HG03097 (cell line): Measurements from ENCODE around the gene KCND3.
"Not testable (repeated sequence)": the region's sequence is repeated elsewhere in the genome, so short reads cannot be mapped to it uniquely, and the experiment has no call there.

Experiments used
- ATAC-seq: cut with Tn5 transposase; IDR thresholded peaks from one replicate; pipeline ENCODE4 v1.9.1; 2021; ENCODE audit not compliant: unreplicated experiment, low FRiP score

KCND3 gene

DNA sequence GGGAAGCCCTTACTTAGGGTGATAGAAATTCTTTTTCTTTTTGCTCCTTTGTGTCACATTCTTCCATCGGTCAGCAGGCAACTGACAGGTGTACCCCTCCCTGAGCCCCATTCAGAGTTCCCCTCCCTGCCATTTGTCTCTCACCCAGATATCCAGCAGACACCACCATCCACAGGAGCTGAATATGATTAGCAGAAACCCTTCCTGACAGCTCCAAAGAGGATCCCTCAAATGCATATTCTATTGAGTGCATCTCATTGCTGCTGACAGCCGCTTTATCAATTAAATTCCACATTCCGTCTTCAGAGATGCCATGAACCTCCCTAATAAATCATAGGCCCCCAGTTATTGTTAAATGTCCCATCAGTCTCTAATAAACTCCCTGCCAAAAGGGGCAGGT is 239.8 kb downstream of the KCND3 start:
- no peak for ATAC-seq

DNA sequence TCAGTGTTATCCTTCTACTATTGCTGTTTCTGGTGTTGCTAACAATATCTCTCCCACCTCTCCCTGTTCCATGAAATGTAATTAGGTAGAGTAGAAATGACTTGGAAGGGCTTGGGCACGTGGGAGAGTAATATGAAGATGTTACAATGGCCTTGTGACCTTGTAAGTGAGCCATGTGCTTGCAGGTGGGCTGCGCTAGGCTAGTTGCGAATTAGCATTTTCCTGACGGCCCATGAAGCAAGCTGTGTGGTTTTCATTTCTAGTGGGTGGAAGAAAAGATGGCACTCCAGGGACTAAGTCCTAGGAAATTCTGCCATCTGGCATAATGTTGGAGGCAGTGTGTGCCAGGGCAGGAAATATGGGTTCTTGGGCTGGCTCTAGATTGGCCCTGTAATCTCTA is 241.5 kb downstream of the KCND3 start:
- ATAC-seq = no peak

DNA sequence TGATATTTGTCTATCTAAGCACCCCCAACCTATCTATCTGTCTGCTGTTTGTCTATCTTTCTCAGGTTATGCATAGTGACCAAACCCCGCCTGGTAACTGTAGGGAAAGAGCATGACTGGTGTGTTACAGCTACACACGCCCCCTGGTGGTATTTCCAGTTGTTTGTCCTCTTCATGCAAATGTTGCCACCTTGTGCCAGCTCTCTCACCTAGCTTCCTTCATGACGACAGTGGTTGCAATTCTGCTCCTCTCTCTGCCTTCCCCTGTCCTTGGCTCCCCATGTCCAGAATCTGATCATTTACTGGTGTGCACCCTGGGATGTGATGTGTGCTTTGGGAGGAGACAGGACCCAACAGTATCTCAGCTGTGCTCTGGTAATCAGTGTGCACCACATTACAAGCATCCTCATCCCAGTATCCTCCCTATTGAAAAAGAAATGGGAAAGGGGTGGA is 242.2 kb downstream of the KCND3 start:
- ATAC-seq = no peak

DNA sequence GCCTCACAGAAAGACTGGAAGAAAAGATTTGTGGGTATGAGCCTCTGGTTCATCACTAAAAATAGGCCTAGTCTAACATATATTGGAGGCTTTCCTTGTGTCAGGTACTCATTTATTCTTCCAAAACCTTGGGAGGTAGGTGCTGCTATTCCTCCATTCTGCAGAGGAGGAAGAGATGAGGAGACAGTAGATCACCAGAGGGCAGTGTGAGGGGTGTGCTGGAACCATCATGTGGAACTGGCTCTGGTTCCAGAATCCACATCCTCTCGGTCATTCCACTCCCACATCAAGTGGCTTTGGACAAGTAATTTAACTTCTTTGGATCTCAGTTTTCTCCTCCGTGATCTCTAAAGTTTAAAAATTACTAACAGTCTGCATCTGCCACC is 242.9 kb downstream of the KCND3 start:
- ATAC-seq = no peak

DNA sequence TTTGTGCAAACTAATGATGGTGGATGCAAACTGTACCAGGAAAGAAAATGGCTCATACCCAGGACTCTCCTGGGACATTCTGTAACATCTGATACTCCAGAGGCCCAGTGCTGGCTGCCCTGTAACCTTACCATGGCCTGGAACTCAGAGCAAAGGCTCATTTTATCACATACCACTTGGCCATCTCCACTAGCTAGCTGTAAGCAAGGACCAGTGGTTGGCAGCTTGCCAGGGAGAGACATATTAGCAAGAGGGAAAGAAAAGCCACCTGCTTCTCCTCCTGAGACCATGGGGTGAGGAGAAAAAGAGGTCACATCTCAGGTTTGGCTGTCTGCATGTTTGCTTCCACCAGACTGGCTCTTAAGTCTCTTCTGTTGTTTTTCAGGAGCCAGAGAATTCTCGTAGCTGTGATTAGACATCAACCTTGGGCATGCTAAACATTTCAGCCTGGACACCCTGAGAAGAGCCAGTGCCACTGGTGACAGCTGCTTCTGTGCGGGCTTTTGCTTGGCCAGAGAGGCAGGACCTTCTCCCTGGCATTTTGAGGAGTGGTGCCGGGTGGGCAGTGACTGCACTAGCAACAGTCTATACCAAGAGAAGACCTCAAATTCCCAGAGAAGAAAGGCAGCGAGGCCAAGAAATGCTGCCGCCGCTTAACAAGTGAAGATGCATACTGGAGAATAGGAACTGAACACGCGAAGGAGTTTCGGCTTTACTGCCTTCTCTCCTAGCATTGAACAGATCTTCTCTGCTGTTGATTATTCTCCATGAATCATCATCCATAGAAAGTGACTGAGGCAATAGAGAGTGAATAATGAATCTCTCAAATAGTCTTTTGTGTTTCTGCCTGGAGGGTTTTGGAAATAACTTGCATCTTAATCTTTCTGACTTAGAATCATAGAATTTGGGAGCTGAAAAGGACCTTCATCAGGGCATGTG is 243.5 kb downstream of the KCND3 start:
- ATAC-seq = no peak

DNA sequence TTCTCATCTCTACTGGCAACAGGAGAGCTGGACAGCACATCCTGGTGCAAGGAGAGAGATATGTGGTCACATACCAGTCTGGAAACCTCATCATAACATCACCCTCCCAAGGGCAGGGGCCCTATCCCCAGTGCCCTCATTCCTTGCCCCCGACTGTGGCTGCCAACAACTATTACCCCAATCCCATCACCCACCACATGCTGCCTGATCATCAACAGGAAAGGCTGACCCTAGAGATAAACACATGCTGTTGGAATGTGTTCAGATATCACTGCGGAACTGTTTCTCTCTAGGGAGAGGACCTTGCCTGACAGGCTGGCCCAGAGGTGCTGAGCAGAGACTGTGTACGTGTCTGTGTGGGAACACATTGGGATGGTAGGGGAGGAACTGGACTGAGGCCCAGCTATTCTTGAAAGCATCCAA is 245.8 kb downstream of the KCND3 start:
- no peak for ATAC-seq

DNA sequence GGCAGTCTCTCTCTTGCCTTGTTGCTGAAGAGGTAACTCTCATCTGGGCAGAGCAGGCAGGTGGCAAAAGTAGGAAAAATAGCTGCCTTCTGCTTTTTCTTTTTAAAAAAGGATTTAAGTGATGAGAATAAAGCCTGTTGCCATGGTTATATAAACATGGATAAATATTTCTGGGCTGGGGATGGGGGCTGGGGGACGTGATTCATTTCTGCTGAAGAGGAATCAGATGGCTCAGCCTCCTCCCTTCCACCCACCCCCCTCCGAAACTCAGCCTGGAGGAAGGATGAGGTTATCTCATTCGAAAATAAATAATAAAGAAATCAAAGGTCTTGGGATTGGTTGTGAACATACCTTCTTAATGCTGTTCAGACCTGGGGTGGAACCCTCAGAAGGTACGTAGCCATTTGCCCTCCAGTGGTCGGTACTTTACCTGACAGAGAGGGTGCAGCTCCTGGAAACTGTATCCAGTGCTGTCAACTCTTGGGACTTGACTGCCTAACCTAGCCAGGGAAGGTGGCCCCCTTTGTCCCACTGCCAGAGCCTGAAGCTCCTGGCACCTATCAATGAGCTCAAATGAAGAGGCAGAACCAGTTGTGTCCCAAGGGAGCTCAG is 246.4 kb downstream of the KCND3 start:
- no peak for ATAC-seq

DNA sequence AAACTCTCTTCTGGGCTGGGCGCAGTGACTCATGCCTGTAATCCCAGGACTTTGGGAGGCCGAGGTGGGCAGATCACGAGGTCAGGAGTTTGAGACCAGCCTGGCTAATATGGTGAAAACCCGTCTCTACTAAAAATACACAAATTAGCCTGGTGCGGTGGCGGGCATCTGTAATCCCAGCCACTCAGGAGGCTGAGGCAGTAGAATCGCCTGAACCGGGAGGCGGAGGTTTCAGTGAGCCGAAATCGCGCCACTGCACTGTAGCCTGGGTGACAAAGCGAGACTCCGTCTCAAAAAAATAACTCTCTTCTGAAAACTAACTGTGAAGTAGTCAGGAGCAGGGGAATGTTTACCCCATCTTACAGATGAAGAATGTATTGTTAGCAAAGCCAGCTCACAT is 247.2 kb downstream of the KCND3 start:
- not testable (repeated sequence) for ATAC-seq

DNA sequence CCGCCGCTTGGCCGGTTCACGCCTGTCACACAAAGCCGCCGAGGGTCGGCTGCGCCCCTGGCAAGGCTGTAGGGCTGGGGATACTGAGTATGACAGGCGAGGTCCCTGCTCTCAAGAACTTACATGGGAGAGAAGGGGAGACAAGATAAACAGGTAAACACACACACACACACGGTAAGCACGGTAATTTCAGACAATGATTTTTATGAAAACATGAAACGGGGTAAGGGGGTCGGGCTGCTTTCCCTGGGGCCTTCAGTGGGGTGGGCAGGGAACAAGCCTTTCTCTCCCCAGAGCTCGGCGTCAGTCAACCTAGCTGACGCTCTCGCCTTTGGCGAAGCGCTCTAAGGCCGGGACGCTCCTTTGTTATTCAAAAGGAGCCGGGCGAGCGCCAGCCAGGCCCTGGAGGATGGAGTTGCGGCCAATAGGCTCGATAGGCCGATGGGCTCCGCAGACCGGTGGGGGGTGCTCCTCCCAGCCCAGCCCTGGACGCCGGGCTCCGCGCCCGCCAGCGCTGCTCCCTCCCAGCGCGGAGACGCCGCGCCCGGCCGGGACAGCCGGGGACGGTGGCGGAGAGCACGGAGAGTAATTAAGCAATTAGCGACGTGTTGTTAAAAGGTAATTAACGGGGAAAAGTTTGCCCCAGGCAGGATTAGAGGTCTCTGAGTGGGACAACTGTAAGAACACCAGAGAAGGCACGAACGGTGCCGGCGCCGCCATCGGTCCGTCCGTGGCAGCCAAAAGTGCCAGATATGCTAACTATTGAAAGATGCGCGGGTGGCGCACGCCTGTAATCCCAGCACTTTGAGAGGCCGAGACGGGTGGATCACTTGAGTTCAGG is 249.3 kb downstream of the KCND3 start:
- ATAC-seq = no peak

DNA sequence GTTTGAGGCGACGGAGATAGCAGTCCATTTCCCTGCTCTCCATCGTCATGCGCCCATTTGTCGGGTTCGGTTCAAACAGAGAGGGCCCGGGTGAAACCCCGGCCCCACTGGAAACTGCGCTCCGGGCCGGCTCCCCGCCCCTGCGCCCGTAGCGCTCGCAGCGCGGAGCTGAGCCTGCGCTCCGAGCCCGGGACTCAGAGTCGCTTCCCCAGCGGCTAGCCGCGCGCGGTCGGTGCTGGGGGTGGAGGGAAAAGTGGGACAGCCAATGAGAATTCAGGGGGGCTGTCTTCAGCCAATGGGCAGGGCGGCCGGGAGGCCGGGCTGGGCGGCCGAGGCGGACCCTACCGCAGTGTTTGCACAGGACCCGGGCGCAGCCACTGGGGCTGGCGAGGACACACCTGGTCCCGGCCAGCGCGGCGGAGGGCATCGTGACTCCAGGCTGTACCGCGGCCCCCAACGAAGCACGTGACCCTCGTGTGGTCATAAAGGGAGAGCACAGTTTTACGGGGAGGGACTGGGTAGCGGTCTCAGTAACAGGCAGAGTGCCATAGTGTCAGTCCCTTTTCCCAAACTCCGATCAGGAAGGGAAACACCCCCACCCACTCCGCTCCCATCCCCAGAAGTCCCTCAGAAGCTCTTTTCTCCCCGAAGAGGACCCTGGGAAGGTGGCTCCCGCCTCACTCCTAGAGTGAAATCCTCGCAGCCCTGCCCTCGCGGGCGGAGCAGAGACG is 250.1 kb downstream of the KCND3 start, which contains the start of gene INKA2:
Gene INKA2 (minus strand): TSS at position 202 of the 731 bp plus-strand sequence. CDS start 153 bp downstream, at position 49.
- ATAC-seq = peak; percentile 75

DNA sequence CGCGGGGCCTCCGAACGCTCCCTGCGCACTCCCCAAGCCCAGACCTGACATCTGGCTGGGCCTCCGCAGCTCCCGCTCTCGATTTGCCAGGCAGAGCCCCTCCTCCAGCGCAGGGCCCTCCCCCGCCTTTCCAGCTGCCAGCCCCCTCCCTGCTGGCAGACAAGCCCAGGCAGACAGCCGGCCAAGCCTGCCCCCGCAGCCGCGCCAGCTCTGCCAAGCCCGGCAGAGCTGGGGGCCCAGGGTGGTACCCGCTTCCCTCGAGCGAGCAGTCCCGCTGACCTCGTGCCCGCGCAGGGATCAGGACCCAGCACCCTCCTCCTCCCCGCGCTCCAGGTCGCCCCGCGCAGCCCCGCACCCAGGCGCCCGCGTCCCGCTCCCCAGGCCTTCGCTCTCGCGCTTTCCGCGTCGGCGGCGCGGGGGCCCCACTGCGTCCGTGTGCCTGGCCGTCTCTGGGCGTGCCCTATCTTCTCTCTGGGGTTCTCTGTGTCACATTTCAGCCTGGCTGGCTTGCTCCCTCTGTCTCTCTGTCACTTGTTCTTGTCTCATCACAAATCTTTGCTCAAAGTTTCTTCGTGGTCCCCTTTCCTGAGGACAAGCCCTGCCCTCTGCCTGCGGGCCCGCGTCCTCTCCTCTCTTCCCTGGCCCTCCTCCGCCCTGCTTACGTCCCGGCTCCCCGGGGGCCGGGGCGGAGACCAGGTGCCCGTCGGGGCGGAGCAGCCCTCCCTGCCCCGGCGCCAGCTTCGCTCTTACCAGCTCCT is 250.9 kb downstream of the KCND3 start:
- ATAC-seq = peak; percentile 33

DNA sequence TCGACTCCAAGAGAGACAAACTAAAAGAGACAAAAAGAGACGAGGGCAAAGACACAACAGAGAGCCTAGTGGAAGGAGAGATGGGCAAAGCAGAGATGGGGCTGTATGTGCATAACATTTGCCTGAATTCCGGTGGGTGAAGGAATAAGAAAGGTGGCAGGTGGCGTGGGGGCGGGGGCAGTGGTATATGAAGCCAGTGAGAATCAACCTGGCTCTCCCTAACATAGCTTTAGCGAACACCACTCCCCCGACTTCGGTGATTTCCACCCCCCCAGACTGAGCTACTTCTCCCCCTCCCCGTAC is 251.4 kb downstream of the KCND3 start:
- no peak for ATAC-seq

DNA sequence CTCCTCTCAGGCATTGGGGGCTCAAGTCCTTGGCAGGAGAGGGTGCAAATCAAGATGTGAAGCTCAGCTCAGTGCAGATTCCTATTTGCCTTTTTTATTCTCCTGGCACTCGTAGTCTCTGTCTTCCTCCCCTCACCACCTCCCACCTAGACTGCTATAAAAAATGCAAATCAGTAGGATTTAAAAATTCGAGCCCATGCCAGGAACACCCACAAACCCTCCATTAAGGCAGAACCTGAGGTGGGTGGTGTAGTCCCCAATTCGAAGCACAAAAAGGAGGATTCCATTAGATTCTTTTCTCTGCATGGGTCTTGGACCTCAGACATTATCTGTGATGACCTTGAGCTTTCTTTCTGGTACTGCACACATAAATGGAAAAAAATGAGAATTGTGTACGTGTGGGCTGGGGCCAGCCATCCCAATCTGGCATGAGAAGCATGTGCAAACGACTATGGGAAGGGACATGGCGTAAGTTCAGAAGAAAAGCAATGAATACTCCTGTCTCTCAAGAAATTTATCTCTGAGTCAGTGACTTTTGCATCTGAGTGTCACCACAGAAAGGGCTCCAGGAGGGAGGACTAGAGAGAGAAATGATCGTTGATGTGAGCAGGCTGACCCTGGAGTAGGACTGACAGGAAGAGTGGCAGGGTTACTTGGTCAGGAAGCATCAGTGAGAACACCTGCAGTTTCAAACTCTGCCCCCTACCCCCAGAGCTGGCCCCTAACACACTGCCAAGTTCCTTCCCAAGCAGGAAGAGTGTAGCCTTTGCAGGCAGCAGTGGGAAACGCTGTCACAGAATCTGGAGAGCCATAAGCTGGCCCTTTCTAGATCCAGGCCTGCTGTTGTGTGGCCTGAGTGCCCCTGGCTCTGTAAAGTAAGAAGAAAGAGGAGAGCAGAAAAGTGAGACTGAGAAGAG is 252.0 kb downstream of the KCND3 start:
- no peak for ATAC-seq

DNA sequence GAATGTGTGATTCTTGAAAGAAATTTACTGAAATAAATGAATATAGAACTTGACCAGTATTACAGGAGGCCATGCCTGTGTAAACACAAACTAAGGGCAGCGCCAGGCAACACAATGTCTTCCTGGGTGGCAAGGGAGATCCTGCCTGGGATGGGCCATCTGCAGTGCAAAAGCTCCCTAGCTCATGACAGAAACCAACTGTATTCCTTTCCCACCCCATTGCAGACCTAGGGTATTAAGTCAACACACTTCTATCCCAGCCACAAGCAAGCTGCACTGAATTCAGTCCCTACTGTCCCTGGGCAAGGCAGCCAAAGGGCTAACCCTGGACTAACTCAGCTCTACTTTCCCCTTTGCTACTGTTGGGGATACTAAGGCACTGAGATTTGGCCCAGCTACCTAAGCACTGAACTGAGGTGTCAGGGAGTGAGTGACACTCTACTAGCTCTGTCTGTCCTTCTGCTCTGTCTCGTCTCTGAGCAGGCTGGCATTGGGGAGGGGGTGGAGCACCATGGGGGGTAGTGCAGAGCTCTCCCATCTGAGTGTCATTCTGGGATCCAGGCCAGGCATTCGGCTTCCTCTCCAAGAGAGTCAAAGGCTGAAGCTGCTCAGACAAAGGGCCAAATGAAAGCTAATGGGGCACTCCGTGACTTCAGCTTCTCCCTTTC is 252.8 kb downstream of the KCND3 start:
- no peak for ATAC-seq

DNA sequence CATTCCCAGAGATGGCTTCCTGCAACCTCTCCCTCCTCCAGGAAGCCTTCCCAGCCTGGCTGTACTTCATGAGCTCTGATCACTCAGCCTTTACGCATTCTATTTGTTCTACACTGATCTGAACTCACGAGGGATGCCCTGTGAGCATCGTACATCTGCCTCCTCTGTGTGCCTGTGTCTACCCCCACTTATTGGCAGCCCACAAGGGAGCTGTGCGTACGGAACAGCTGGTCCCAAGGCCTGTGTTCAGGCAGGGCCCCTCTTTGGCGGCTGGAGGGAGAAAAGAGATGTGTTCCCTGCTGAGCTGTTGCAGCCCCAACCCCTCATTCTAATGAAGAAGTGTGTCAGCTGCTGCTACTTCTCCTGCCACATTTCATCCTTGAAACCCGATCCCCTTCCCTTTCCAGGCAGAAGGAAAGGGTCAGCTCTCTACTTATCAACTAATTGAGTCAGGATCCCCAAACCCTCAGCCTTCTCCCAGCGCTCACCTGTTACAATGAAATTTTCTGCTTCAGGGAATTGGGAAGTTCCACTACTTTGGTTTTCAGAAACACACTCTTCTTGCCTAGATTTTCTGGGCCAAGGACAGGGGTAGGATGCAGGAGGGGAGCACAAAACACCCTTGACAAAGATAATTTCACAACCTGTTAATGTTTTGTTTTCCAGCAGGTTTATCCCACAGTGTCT is 253.5 kb downstream of the KCND3 start:
- ATAC-seq = no peak

DNA sequence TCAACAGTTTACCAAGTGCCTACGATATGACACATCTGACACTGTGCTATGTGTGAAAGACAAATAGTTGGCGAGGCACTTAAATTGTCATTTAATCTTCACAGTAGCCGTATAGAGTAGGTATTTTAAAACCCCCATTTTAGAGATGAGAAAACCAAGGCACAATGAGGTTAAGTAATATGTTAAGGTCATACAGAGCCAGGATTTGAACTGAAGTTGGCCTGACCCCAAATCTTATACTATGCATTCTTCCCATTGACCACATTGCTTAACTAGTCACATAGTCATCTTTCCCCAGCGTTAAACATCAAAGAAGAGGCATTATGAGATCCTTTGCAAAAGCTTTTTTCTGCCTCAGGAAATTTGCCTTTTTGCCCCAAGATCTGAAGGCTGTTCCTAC is 254.1 kb downstream of the KCND3 start:
- no peak for ATAC-seq

DNA sequence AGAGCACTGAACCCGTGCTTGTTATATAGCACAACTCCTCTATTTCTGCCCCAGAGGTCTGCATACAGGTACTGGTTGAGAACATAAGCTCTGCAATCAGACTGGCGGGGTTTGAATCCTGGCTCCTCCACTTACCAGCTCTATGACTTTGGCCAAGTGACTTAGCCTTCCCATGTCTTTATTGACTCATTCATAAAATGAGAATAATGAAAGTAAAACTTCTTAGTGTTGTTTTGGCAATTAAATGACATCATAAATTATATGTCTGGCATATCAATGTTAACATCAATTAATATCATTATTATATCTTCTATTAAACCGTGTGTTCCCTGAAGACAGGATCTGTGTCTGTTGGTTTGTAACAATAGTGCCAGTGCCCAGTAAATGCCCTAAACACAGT is 254.6 kb downstream of the KCND3 start:
- ATAC-seq = no peak

DNA sequence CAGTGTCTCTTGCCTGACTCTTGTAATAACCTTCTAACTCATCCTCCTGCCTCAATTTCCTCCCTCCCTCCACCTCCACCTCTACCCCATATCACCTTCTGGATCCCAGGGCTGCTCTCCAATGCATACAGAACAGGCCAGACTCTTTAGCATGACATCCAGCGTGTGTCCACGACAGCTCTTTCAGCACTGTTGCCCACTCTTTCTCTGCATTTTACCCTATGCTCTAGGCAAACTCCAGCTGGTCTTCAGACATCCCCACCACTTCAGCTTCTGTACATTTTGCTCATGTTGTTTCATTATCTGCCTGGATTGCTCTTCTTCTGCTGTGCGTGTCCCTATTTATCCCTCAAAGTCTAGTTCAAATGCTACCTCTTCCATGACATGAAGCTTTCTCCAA is 255.0 kb downstream of the KCND3 start:
- ATAC-seq = no peak
